Stimulated activated effector memory CD8-positive, alpha-beta T cell treated with anti-CD3 and anti-CD28 coated beads, Interleukin-12 subunit alpha, Interleukin-12 subunit beta, amount 100 ng/mL, for 72 hours (primary cell): ENCODE results near the gene DGAT2.
A peak's percentile ranks its signal among the peaks of the same experiment; 100 is the strongest.

ENCODE experiments used
- ATAC-seq: fragments of 150-1000 bp; cut with Tn5 transposase; 2 replicates; pipeline ENCODE4 v1.10.0; 2021
- DNase-seq, 2 donors: peaks; one replicate each; pipeline ENCODE4 v3.0.0; 2021 to 2022; ENCODE audit warnings: low spot score in 2 of 2
- H3K27ac Mint-ChIP-seq: one replicate; pipeline ENCODE4 v1.8.0; 2022; ENCODE audit warnings: mild to moderate bottlenecking, mixed read lengths
- H3K36me3 Mint-ChIP-seq: one replicate; pipeline ENCODE4 v1.8.0; 2022; ENCODE audit warnings: mild to moderate bottlenecking, mixed read lengths
- H3K4me1 Mint-ChIP-seq: one replicate; pipeline ENCODE4 v1.8.0; 2022; ENCODE audit warnings: mixed read lengths
- H3K4me3 Mint-ChIP-seq: one replicate; pipeline ENCODE4 v1.8.0; 2022; ENCODE audit warnings: mild to moderate bottlenecking, mixed read lengths
- H3K9me3 Mint-ChIP-seq: one replicate; pipeline ENCODE4 v1.8.0; 2022; ENCODE audit warnings: mixed read lengths

Gene DGAT2

DNA sequence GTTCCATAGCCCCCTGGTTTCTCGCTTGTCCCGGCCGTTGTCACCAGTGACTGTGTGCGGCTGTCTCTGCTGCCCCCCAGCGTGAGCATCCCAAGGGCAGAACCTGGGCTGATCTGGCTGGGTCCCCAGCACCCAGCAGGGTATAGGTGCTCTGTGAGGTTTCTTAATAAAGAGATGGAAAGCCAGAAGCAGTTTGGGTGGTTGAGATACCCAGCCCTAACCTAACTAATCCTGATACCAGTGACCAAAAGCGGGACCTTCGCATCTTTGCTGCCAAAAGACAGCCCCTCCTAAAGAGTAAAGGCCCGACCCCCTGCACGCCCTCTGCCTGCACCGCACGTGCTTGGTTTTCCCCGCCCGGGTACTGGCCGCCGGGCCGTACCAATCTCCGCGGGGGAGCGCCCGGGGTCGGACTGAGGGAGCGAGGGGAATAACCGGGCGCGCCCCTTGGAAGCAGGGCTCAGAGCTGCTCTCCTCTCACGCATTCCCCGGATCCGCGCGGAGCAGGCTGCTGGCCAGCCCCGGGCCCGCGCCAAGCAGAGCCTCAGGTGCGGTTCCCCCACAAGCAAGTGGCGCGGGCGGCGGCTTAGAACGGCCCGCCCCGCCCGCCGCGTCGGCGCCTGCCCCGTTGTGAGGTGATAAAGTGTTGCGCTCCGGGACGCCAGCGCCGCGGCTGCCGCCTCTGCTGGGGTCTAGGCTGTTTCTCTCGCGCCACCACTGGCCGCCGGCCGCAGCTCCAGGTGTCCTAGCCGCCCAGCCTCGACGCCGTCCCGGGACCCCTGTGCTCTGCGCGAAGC lies at the start of gene DGAT2:
Gene DGAT2, plus strand, starts transcription at position 667 of the 797 bp plus-strand sequence. CDS start 214 bp downstream, outside the sequence.
- peak; percentile 67 to 87 for DNase-seq
- Mint-ChIP-seq H3K4me1 (peaks cover 38% of the 10 kb centered on the region), H3K9me3 (no peaks in the 10 kb centered on the region), H3K27ac (peak within 1 kb of the TSS; percentile 94), H3K36me3 (no peaks in the 10 kb centered on the region), H3K4me3 (peak within 1 kb of the TSS; percentile 74)
- peak; percentile 85 for ATAC-seq

DNA sequence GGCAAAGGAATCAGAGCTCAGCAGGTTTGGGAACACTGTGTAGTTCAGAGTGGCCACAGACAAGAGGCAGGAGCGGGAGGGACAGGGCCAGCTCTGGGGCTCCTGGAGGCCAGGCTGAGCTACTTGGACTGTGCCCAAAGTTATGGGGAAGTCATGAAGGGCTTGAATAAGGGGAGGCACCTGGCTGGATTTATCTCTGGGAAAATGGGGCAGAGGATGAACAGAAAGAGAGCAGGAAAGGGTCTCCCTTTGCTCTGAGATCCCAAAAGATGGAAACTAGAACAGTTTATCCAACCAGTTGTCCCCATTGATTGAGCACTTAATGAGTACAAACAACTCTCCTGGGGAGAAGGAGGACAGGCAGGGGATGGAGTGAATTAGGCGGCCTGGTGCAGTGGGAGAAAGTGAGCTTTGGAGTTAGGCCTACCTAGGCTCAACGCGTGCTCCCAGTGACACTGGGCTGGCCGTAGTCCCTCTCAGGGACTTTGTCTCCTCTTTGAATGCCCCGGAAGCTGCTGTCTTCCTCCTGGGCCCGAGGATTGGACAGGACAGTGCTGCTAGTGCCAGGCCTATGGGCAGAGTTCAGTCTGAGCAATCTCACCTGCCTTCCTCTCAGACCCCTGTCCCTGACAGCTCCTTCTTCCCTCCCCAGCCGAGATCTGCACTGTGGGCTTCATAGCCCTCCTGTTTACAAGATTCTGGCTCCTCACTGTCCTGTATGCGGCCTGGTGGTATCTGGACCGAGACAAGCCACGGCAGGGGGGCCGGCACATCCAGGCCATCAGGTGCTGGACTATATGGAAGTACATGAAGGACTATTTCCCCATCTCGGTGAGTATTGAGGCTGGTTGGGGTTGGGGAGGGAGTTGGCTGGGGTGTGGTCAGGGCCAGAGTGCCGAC lies 49.0 kb upstream of the DGAT2 start:
- Mint-ChIP-seq H3K4me1 (peaks cover 11% of the 10 kb centered on the region), H3K4me3 (no peak overlapping the region), H3K36me3 (no peaks in the 10 kb centered on the region), H3K9me3 (no peaks in the 10 kb centered on the region), H3K27ac (peak overlapping the region; percentile 67)
- DNase-seq (no peak), ATAC-seq (no peak)

DNA sequence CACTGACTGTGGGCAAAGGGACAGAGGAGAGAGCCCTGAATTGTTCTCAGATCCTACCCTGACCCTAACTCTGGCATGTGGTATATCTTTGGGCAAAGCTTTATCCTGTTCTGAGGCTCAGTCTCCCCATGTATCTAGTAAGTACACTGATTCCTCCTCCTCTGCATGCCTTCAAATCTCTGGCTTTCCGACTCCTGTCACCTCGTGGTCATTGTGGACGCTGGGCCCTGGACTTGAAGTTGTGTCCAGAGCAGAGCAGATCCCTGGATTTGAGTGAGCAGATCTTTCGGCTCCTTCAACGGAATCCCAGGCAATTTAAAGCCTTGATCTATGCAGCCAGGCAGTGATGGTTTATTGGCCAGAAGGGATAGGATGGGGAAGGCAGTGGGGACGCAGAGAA lies 47.9 kb upstream of the DGAT2 start:
- Mint-ChIP-seq H3K4me3 (no peak overlapping the region), H3K27ac (no peak overlapping the region), H3K4me1 (peaks cover 11% of the 10 kb centered on the region), H3K9me3 (no peaks in the 10 kb centered on the region), H3K36me3 (no peaks in the 10 kb centered on the region)
- DNase-seq, result no peak
- no peak for ATAC-seq

DNA sequence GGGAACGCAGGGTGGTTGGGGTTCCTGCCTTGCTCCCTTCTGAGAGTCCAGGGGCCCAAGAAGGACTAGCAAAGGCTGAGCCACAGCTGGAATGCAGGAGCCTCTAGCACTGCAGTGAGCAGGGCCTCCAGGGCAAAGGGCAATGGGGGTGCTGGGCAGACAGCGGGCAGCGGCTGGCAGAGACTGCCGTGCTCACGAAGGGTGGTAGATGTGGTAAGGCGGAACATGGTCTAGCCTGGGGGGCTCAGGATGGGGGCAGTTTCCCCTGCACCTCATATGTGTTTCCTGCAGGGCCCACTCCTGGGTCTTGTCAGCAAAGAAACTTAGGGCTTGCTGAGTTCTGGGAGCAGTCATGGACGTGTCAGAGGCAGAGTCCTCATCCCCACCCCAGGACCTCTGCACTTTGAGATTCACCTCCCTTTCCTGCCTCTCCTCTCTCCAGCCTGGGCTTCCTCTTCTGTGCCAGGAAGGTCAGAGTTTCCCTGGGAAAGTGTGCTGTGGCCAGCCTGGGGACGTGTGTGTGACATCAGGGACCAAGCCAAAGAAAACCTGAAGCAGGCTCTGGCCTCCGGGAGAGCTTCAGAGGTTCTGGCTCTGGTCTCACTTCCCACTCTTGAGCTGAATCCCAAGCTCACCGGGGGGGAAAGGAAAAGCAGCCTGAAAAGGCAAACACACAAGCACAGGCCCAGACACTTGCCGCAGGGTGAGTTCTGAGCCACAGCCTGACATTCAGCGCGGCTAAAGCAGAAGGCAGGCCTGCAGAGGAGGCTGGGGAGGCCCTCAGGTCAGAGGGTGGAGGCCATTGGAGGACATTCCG lies 46.5 kb upstream of the DGAT2 start:
- ATAC-seq, result no peak
- Mint-ChIP-seq H3K9me3 (no peaks in the 10 kb centered on the region), H3K36me3 (no peaks in the 10 kb centered on the region)

GRCh38 chr11:75722669-75723042 lies 45.9 kb upstream of the DGAT2 start:
- no peaks in the 10 kb centered on the region for H3K36me3 Mint-ChIP-seq
- ATAC-seq (no peak), DNase-seq (no peak)
- H3K27ac Mint-ChIP-seq, result no peak overlapping the region
- H3K9me3 Mint-ChIP-seq, result no peaks in the 10 kb centered on the region
- H3K4me1 Mint-ChIP-seq, result peaks cover 11% of the 10 kb centered on the region
- no peak overlapping the region for H3K4me3 Mint-ChIP-seq

More for the DNA sequence above, 46.5 kb upstream of the DGAT2 start:
- Mint-ChIP-seq H3K4me3 (no peak overlapping the region), H3K4me1 (peaks cover 11% of the 10 kb centered on the region), H3K27ac (no peak overlapping the region)
- no peak for DNase-seq

DNA sequence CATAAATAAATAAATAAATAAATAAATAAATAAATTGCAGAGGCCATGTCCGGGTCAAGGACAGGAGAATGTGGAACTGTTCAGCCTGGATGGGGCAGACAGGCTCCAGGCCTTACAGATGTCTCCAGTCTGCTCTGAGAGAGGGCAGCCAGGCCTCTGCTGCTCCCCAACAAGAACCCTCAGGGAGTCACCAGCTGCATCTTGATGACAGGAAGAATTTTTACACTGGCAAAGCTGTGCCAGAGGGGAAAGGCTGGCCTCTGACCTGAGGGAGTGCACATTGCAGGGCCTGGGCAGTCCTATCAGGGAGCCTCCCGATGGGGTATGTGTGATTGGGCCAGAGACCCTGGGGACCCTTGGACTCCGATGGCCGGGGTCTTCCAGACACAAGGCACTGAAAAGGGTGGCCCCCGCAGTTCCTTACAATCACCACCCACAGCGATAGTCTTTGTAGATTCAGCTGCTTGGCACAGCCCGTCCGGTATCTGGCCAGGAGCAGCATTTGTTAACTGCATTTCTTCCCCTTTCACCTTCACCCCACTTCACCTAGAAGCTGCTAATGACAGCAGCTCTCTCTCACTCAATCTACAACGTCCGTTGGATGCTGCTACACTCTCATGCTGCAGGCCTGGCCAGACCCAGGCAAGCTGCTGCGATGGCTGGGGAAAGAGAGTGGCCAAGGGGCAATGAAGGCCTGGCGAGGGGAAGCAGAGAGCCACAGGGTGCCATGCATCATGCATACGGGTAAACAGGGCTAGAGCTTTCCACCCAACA lies 42.8 kb upstream of the DGAT2 start:
- no peak overlapping the region for H3K27ac Mint-ChIP-seq
- peaks cover 5% of the 10 kb centered on the region for H3K4me1 Mint-ChIP-seq
- no peak for DNase-seq
- no peaks in the 10 kb centered on the region for H3K9me3 Mint-ChIP-seq
- no peaks in the 10 kb centered on the region for H3K36me3 Mint-ChIP-seq
- no peak for ATAC-seq
- H3K4me3 Mint-ChIP-seq, result no peak overlapping the region

DNA sequence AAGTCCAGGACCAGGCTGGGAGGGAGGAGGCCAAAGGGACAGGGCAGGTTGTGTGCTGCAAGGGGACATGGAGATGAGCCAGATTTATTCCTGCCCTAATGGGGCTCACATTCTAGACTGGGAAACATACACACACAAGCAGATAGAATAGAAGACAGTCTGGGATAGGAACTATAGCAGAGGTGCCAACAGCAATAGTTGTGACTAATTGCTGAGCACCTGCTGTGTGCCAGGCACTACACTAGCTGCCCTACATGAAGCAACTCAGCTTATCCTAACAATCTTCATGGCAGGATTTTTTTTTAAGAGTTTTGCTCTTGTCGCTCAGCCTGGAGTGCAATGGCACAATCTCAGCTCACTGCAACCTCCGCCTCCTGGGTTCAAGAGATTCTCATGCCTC lies 39.6 kb upstream of the DGAT2 start:
- ATAC-seq, result no peak
- no peaks in the 10 kb centered on the region for H3K36me3 Mint-ChIP-seq
- H3K27ac Mint-ChIP-seq, result no peak overlapping the region
- H3K4me3 Mint-ChIP-seq, result no peak overlapping the region
- no peaks in the 10 kb centered on the region for H3K4me1 Mint-ChIP-seq
- H3K9me3 Mint-ChIP-seq, result no peaks in the 10 kb centered on the region
- DNase-seq, result no peak

GRCh38 chr11:75731095-75731494 lies 37.5 kb upstream of the DGAT2 start:
- no peak overlapping the region for H3K27ac Mint-ChIP-seq
- H3K36me3 Mint-ChIP-seq, result no peaks in the 10 kb centered on the region
- H3K9me3 Mint-ChIP-seq, result no peaks in the 10 kb centered on the region
- no peak for ATAC-seq
- H3K4me1 Mint-ChIP-seq, result peaks cover 6% of the 10 kb centered on the region
- no peak overlapping the region for H3K4me3 Mint-ChIP-seq
- no peak for DNase-seq

- ATAC-seq, result no peak
- Mint-ChIP-seq H3K9me3 (no peaks in the 10 kb centered on the region), H3K4me1 (peaks cover 6% of the 10 kb centered on the region), H3K4me3 (no peak overlapping the region), H3K27ac (no peak overlapping the region), H3K36me3 (no peaks in the 10 kb centered on the region)
- no peak for DNase-seq
Measured at GRCh38 chr11:75733071-75733430, 35.5 kb upstream of the DGAT2 start.

GRCh38 chr11:75733431-75734107 lies 35.0 kb upstream of the DGAT2 start:
- H3K4me1 Mint-ChIP-seq, result peaks cover 6% of the 10 kb centered on the region
- peak; percentile 85 for ATAC-seq
- no peak overlapping the region for H3K4me3 Mint-ChIP-seq
- no peak overlapping the region for H3K27ac Mint-ChIP-seq
- H3K9me3 Mint-ChIP-seq, result no peaks in the 10 kb centered on the region
- DNase-seq, result no peak
- no peaks in the 10 kb centered on the region for H3K36me3 Mint-ChIP-seq

DNA sequence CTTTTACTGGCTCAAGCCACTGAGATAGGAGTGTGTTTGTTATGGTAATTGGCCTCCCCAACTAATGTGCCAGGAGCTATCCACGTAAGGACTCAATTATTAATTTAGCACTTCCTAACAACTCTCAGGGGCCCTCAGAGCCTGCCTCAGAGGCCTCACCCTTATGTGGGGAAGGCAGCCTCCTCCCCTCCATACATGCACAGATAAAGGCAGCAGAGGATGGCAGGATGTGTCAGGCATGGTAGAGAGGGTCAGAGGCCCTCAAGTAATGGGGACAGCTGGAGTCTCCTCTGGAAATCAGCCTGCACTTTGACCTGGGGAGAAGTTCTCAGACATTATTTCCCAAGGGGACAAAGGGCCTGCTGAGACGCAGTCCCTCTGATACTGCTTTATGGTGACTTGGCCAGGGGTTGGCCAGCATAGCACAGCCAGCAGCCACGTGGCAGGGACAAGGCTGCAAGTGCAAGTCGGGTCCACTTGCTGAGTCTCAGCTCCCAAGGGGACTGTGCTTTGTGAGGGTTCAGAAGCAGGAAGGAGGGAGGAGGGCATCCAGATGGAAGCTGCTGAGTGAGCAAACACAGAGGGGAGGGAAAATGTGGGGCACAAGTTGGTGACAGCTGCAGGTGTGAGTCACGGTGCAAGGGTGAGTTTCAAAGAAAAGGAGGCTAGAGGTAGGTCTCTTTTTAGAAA lies 33.9 kb upstream of the DGAT2 start:
- Mint-ChIP-seq H3K4me1 (peaks cover 6% of the 10 kb centered on the region), H3K36me3 (no peaks in the 10 kb centered on the region), H3K9me3 (no peaks in the 10 kb centered on the region), H3K4me3 (no peak overlapping the region), H3K27ac (no peak overlapping the region)
- no peak for DNase-seq
- ATAC-seq, result no peak

DNA sequence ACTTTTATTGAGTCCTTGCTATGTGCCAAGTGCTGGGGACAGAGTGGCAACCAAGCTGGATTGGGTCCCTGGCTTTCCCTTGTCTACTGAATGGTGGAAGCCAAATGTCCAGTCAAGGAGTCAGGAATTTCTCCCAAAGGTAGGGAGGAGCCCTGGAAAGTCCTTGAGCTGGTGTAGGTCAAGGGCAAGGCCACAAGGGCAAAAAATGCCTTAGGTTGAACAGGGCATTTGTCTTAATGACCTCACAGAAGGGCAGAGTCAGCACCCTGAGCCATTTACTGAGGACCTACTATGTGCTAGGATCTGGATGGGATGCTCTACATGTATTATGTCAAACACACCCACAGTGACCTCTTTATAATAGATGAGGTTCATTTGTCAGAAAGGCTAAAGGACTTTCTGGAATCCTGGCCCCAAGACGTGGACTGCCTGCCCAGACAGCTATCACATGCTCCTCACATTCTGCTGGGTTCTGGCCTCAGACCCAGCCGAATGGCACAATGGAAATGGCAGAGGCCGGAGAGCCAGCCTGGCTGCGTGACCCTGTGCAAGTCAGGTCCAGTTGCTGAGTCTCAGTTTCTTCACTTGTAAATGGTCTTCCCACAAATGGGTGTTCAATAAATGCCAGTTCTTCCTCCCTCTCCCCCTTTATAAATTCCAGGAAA lies 33.3 kb upstream of the DGAT2 start:
- ATAC-seq, result no peak
- Mint-ChIP-seq H3K36me3 (no peaks in the 10 kb centered on the region), H3K27ac (no peak overlapping the region), H3K4me1 (peaks cover 6% of the 10 kb centered on the region), H3K9me3 (no peaks in the 10 kb centered on the region), H3K4me3 (no peak overlapping the region)
- no peak for DNase-seq

DNA sequence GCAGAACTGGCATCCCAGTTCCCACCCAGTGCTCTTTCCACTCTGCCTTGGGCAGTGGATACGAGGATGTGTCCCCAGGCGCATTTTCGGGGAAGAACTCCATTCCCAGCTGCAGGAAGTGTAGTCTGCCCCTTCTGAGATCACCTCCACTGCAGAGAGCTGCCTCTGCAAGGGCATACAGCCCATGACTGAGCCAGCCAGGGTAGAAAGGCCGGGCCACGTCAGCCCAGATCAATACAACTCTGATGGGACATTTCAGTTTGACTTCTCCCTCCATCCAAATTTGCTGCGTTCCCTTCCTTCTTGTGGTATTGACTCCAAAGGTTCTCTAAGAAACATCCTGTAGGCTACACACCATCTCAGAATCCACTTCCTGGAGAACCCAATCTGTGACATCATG lies 31.3 kb upstream of the DGAT2 start:
- no peaks in the 10 kb centered on the region for H3K36me3 Mint-ChIP-seq
- ATAC-seq (no peak), DNase-seq (no peak)
- no peaks in the 10 kb centered on the region for H3K9me3 Mint-ChIP-seq
- H3K27ac Mint-ChIP-seq, result no peak overlapping the region
- peaks cover 6% of the 10 kb centered on the region for H3K4me1 Mint-ChIP-seq
- H3K4me3 Mint-ChIP-seq, result no peak overlapping the region
